Large intestine (tissue), 3 donors: ENCODE results near the gene LRRC23. TPM values are rescaled to one million over a fixed set of nuclear protein-coding genes. Genes with fewer than 3 reads are reported as not detected.
"Not testable (repeated sequence)": the region's sequence is repeated elsewhere in the genome, so short reads cannot be mapped to it uniquely, and the experiment has no call there.

ENCODE experiments used
- DNase-seq, 2 donors: peaks; one replicate each; pipeline versions ENCODE4 v3.0.0 to v3.0.0-alpha.2; 2013
- H3K27ac ChIP-seq: one replicate; pipeline ENCODE4 v1.5.1; 2013; ENCODE audit warnings: low read length
- H3K27me3 ChIP-seq: 2 replicates; pipeline ENCODE4 v1.6.1; 2013; ENCODE audit warnings: low read length; ENCODE audit not compliant: control insufficient read depth, insufficient read depth
- H3K36me3 ChIP-seq: 2 replicates; pipeline ENCODE4 v1.6.1; 2013; ENCODE audit warnings: low read length; ENCODE audit not compliant: control insufficient read depth, insufficient read depth
- H3K4me1 ChIP-seq: one replicate; pipeline ENCODE4 v1.6.1; 2013; ENCODE audit warnings: low read length; ENCODE audit not compliant: control insufficient read depth, insufficient read depth
- H3K4me3 ChIP-seq: one replicate; pipeline ENCODE4 v1.5.1; 2013; ENCODE audit warnings: low read length
- H3K9me3 ChIP-seq: one replicate; pipeline ENCODE4 v1.6.1; 2013; ENCODE audit warnings: mild to moderate bottlenecking, low read depth, low read length, moderate library complexity; ENCODE audit not compliant: control insufficient read depth
- WGBS: methylation state at CpG from one replicate; pipeline ENCODE4 v1.1.5; 2013; ENCODE audit warnings: low lambda C conversion rate; ENCODE audit not compliant: insufficient coverage; 5-methylcytosine and 5-hydroxymethylcytosine counted together
- polyA plus RNA-seq: library from polyadenylated mRNA; unstranded; fragments of 120-200 nt; gene quantifications from one replicate; pipeline ENCODE4 v1.2.1, GENCODE V29; 2013

Gene LRRC23
- polyA plus RNA-seq, 1 donor: 8.2 TPM

- peaks cover 65% of the 10 kb centered on the region for H3K36me3 ChIP-seq
Measured at GRCh38 chr12:6866163-6866919, 38.3 kb upstream of the LRRC23 start.

GRCh38 chr12:6866920-6867412 is 37.7 kb upstream of the LRRC23 start:
- peaks cover 59% of the 10 kb centered on the region for H3K36me3 ChIP-seq

More at GRCh38 chr12:6866163-6866919, 38.3 kb upstream of the LRRC23 start:
- H3K27ac ChIP-seq: no peak overlapping the region
- no peaks in the 10 kb centered on the region for H3K27me3 ChIP-seq
- H3K9me3 ChIP-seq: no peaks in the 10 kb centered on the region
- DNase-seq: no peak
- WGBS: no CpG with 5 or more reads among the region's 19 CpGs
- H3K4me3 ChIP-seq: peak overlapping the region; percentile 60
- H3K4me1 ChIP-seq: peaks cover 27% of the 10 kb centered on the region

GRCh38 chr12:6867413-6868210 is 37.0 kb upstream of the LRRC23 start, which contains the start of gene TPI1:
Gene TPI1 (plus strand): TSS chr12:6867531. CDS start chr12:6867567, 36 bp downstream.
- Histone ChIP-seq H3K4me3 (peak within 1 kb of the TSS; percentile 86), H3K4me1 (peaks cover 36% of the 10 kb centered on the region), H3K36me3 (peaks cover 54% of the 10 kb centered on the region), H3K27me3 (no peaks in the 10 kb centered on the region), H3K27ac (peak within 1 kb of the TSS; percentile 87), H3K9me3 (no peaks in the 10 kb centered on the region)
- no CpG with 5 or more reads among the region's 86 CpGs for WGBS
- DNase-seq: peak; percentile 82 to 85

More at GRCh38 chr12:6866920-6867412, 37.7 kb upstream of the LRRC23 start:
- WGBS: no CpG with 5 or more reads among the region's 33 CpGs
- peak overlapping the region; percentile 65 for H3K27ac ChIP-seq
- no peaks in the 10 kb centered on the region for H3K9me3 ChIP-seq
- H3K4me3 ChIP-seq: peak overlapping the region; percentile 60
- peaks cover 33% of the 10 kb centered on the region for H3K4me1 ChIP-seq
- no peaks in the 10 kb centered on the region for H3K27me3 ChIP-seq
- DNase-seq: no peak

- H3K27me3 ChIP-seq: no peaks in the 10 kb centered on the region
- no peaks in the 10 kb centered on the region for H3K9me3 ChIP-seq
- H3K27ac ChIP-seq: peak overlapping the region; percentile 87
- peak in 1 of 2 donors; percentile 31 for DNase-seq
- peaks cover 46% of the 10 kb centered on the region for H3K36me3 ChIP-seq
- H3K4me3 ChIP-seq: peak overlapping the region; percentile 86
- WGBS: no CpG with 5 or more reads among the region's 22 CpGs
- peaks cover 36% of the 10 kb centered on the region for H3K4me1 ChIP-seq
Measured at GRCh38 chr12:6868211-6869048, 36.2 kb upstream of the LRRC23 start.

- H3K36me3 ChIP-seq: peaks cover 39% of the 10 kb centered on the region
- H3K4me1 ChIP-seq: peaks cover 36% of the 10 kb centered on the region
- H3K4me3 ChIP-seq: peak overlapping the region; percentile 86
- H3K27ac ChIP-seq: peak overlapping the region; percentile 87
- no peaks in the 10 kb centered on the region for H3K9me3 ChIP-seq
- no peaks in the 10 kb centered on the region for H3K27me3 ChIP-seq
- peak; percentile 81 to 84 for DNase-seq
- WGBS: 0% methylated on average over 1 of the region's 12 CpGs
Measured at GRCh38 chr12:6869049-6870021, 35.3 kb upstream of the LRRC23 start.

GRCh38 chr12:6870304-6870703 is 34.3 kb upstream of the LRRC23 start:
- H3K27me3 ChIP-seq, H3K27ac ChIP-seq, H3K9me3 ChIP-seq, H3K4me3 ChIP-seq, DNase-seq: not testable (repeated sequence)
- WGBS: no CpG with 5 or more reads among the region's 4 CpGs
- Histone ChIP-seq H3K36me3 (peaks cover 31% of the 10 kb centered on the region), H3K4me1 (peaks cover 36% of the 10 kb centered on the region)

- peak; percentile 52 to 80 for DNase-seq
- Histone ChIP-seq H3K36me3 (peaks cover 25% of the 10 kb centered on the region), H3K27ac (peak overlapping the region; percentile 91), H3K4me3 (peak overlapping the region; percentile 91), H3K27me3 (no peaks in the 10 kb centered on the region), H3K4me1 (peaks cover 36% of the 10 kb centered on the region), H3K9me3 (no peaks in the 10 kb centered on the region)
- no CpG with 5 or more reads among the region's 12 CpGs for WGBS
Measured at GRCh38 chr12:6871052-6871957, 33.3 kb upstream of the LRRC23 start.

- H3K36me3 ChIP-seq: peaks cover 25% of the 10 kb centered on the region
- no CpG with 5 or more reads among the region's 40 CpGs for WGBS
- peak overlapping the region; percentile 91 for H3K4me3 ChIP-seq
- no peaks in the 10 kb centered on the region for H3K27me3 ChIP-seq
- DNase-seq: peak; percentile 87 to 89
- no peaks in the 10 kb centered on the region for H3K9me3 ChIP-seq
- peaks cover 31% of the 10 kb centered on the region for H3K4me1 ChIP-seq
- H3K27ac ChIP-seq: peak overlapping the region; percentile 91
Measured at GRCh38 chr12:6872073-6873048, 32.3 kb upstream of the LRRC23 start.
